ENCODE data around the gene EFCAB6. TPM values are rescaled to one million over a fixed set of nuclear protein-coding genes. Genes with fewer than 3 reads are reported as not detected.

EFCAB6 gene
- total and polyA plus RNA-seq, 9 of the 15 experiments (the other 6 are each of a cell fraction or from before 2014, with no cell fraction given), result 0.06 TPM; not detected in 8

DNA sequence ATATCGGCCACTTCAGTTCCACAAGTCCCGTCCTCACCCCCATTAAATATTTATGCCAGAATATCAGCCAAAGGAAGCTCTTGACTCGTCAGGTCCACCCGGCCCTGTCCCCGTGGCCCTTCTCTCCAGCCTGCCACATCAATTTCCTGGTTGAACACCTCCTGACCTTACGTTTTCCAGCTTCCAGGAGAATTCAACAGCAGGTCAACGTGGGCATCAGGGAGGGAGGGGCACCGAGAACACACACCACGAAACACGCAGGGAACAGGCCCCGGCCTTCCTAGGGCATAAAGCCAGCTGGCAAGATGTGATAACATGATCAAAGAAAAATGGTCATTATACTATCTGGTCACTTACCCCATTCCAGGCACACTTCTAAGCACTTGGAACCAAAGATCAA lies 34.9 kb upstream of the EFCAB6 start:
- Histone ChIP-seq H3K4me3 (no peak overlapping the region), H3K79me2 (ENCODE audit: control insufficient read depth, insufficient read depth, low read length) (no peaks in the 10 kb centered on the region), H3K27ac (ENCODE audit: extremely low read depth, low read depth, low read length) (no peak overlapping the region), H3K4me2 (ENCODE audit: insufficient read depth, low read length) (no peak overlapping the region), H3K27me3 (ENCODE audit: control insufficient read depth in 2 of 2, insufficient read depth in 2 of 2, low read length in 2 of 2) (peaks cover 9 to 38% of the 10 kb centered on the region in 2 experiments; a peak in 4 of 5 replicates), H3K36me3 (ENCODE audit: control insufficient read depth, insufficient read depth, low read length) (no peaks in the 10 kb centered on the region), H3K9me3 (replicated peaks; ENCODE audit: control insufficient read depth, insufficient read depth, low read depth, low read length) (no peaks in the 10 kb centered on the region), H4K20me1 (replicated peaks; ENCODE audit: control insufficient read depth, insufficient read depth, low read length) (no peaks in the 10 kb centered on the region), H3K9ac (ENCODE audit: insufficient read depth in 1 of 2, low read depth in 2 of 2, low read length in 2 of 2) (no peak overlapping the region), H3K4me1 (replicated peaks in 1 of 2; ENCODE audit: control insufficient read depth in 2 of 2, insufficient read depth in 2 of 2, low read length in 2 of 2) (no peaks in the 10 kb centered on the region; a peak in 1 of 5 replicates), H3K9me1 (ENCODE audit: control insufficient read depth, insufficient read depth, low read length) (no peaks in the 10 kb centered on the region), H2AFZ (ENCODE audit: low read depth, low read length) (no peak overlapping the region)
- ATAC-seq, result no peak
- in situ Hi-C loops (cut with MboI), result no loop called here
- BruUV-seq (replicated peaks), result no TSS peak
- intact Hi-C loops (cut with micrococcal nuclease), result no loop called here
- FAIRE-seq, result no peak
- DNase-seq (ENCODE audit: extremely low read depth in 1 of 4, low spot score in 3 of 4), result no peak
- 0% methylated on average over 7 of the region's 11 CpGs for WGBS (ENCODE audit: insufficient coverage, low coverage, missing lambda C conversion rate)
- ChIA-PET CTCF (ENCODE audit: low intra/inter-chr PET ratio) (no interaction called here), POLR2A (no interaction called here)
- TF ChIP-seq RFX5 (IDR thresholded peaks at IDR 0.05; ENCODE audit: low read depth, low read length) (no peak), MAFG (tag; conservative IDR thresholded peaks at IDR 0.05) (no peak), PRMT5 (CRISPR knock-in tag; IDR thresholded peaks at IDR 0.05) (no peak), HNRNPLL (IDR thresholded peaks at IDR 0.05; ENCODE audit: low read depth, low read length, poor library complexity, severe bottlenecking) (no peak), ARHGAP35 (IDR thresholded peaks at IDR 0.05; ENCODE audit: partially characterized antibody) (no peak), TRIM24 (IDR thresholded peaks at IDR 0.05) (no peak), MTA2 (IDR thresholded peaks at IDR 0.05; ENCODE audit: low read depth) (no peak), TOE1 (IDR thresholded peaks at IDR 0.05; ENCODE audit: borderline replicate concordance) (no peak), TOE1 (CRISPR knock-in tag; IDR thresholded peaks at IDR 0.05; ENCODE audit: borderline replicate concordance, low read depth) (no peak), TCF7L2 (IDR thresholded peaks at IDR 0.05; ENCODE audit: low read depth, low read length) (no peak), JUND (IDR thresholded peaks at IDR 0.05; ENCODE audit: borderline replicate concordance, low read depth, low read length) (no peak), JUND (tag; IDR thresholded peaks at IDR 0.05; ENCODE audit: borderline replicate concordance, low read depth, low read length) (no peak), HLTF (IDR thresholded peaks at IDR 0.05) (no peak), RB1 (IDR thresholded peaks at IDR 0.05; ENCODE audit: low read depth) (no peak)
- TF ChIP-seq, protein P1, sequence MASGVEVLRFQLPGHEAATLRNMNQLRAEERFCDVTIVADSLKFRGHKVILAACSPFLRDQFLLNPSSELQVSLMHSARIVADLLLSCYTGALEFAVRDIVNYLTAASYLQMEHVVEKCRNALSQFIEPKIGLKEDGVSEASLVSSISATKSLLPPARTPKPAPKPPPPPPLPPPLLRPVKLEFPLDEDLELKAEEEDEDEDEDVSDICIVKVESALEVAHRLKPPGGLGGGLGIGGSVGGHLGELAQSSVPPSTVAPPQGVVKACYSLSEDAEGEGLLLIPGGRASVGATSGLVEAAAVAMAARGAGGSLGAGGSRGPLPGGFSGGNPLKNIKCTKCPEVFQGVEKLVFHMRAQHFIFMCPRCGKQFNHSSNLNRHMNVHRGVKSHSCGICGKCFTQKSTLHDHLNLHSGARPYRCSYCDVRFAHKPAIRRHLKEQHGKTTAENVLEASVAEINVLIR (CRISPR knock-in tag; IDR thresholded peaks at IDR 0.05), result no peak
- TF ChIP-seq, protein P2, sequence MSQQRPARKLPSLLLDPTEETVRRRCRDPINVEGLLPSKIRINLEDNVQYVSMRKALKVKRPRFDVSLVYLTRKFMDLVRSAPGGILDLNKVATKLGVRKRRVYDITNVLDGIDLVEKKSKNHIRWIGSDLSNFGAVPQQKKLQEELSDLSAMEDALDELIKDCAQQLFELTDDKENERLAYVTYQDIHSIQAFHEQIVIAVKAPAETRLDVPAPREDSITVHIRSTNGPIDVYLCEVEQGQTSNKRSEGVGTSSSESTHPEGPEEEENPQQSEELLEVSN (IDR thresholded peaks at IDR 0.05; ENCODE audit: borderline replicate concordance in 1 of 2, extremely low read depth in 1 of 2, insufficient read depth in 1 of 2, insufficient read length in 1 of 2, low read depth in 1 of 2, low read length in 1 of 2, poor library complexity in 1 of 2, severe bottlenecking in 1 of 2), result no peak

Measured in K562 (cell line).